PFSK-1 (cell line): Measurements from ENCODE around the gene DCAKD.

Source experiments
- FOXP2 ChIP-seq: optimal IDR thresholded peaks from 2 replicates; pipeline ENCODE3; 2011; ENCODE audit warnings: borderline replicate concordance, control low read depth, inconsistent platforms; ENCODE audit not compliant: insufficient read depth; ENCODE audit errors: extremely low read length, extremely low read depth
- POLR2AphosphoS5 ChIP-seq: IDR thresholded peaks from 2 replicates; pipeline ENCODE4 v1.6.1; 2012; ENCODE audit warnings: low read depth, mild to moderate bottlenecking, control low read depth, low read length, moderate library complexity
- SIN3A ChIP-seq: IDR thresholded peaks from 2 replicates; pipeline ENCODE4 v1.6.1; 2012; ENCODE audit warnings: mild to moderate bottlenecking, low read length, moderate library complexity, borderline replicate concordance; ENCODE audit not compliant: insufficient read depth
- TAF1 ChIP-seq: IDR thresholded peaks from 2 replicates; pipeline ENCODE4 v1.6.1; 2012; ENCODE audit warnings: low read length, control low read depth, borderline replicate concordance; ENCODE audit not compliant: insufficient read depth
- TF ChIP-seq, protein P1 (sequence below), 2 experiments: IDR thresholded peaks; 2 replicates each; pipeline versions ENCODE4 v1.6.1 to v1.8.0; 2011 to 2012; ENCODE audit warnings: low read depth in 2 of 2, low read length in 2 of 2, control low read depth in 1 of 2, inconsistent platforms in 1 of 2, mild to moderate bottlenecking in 1 of 2, moderate library complexity in 1 of 2; ENCODE audit not compliant: insufficient read depth in 1 of 2

The DCAKD gene

DNA sequence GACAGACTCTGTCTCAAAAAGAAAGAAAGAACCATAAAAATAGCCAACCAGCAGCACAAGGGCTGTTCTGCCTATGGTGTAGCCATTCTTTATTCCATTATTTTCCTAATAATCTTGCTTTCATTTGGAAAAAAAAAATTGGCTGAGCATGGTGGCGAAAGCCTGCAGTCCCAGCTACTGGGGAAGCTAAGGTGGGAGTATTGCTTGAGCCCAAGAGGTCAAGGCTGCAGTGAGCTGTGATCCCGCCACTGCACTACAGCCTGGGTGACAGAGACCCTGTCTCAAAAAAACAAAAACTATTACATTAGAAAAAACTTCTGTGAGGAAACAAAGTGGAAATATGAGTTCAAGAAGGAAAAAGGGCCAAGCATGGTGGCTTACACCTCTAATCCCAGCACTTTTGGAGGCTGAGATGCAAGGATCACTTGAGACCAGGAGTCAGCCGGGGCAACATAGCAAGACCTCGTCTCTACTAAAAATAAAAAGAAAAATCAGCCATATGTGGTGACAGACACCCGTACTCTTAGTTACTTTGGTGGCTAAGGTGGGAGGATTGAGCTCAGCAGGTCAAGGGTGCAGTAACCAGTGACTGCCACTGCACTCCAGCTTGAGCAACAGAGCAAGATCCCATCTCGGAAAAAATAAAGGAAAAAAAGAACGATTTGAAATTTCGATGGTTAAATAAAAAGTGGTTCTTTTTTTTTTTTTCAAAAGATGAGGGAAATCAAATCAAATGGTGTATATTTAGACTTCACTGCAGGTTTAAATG, 2.5 kb downstream of the DCAKD start:
- no peak for TF ChIP-seq POLR2AphosphoS5
- TF ChIP-seq FOXP2 = no peak
- TF ChIP-seq TAF1 = no peak
- TF ChIP-seq, protein P1, sequence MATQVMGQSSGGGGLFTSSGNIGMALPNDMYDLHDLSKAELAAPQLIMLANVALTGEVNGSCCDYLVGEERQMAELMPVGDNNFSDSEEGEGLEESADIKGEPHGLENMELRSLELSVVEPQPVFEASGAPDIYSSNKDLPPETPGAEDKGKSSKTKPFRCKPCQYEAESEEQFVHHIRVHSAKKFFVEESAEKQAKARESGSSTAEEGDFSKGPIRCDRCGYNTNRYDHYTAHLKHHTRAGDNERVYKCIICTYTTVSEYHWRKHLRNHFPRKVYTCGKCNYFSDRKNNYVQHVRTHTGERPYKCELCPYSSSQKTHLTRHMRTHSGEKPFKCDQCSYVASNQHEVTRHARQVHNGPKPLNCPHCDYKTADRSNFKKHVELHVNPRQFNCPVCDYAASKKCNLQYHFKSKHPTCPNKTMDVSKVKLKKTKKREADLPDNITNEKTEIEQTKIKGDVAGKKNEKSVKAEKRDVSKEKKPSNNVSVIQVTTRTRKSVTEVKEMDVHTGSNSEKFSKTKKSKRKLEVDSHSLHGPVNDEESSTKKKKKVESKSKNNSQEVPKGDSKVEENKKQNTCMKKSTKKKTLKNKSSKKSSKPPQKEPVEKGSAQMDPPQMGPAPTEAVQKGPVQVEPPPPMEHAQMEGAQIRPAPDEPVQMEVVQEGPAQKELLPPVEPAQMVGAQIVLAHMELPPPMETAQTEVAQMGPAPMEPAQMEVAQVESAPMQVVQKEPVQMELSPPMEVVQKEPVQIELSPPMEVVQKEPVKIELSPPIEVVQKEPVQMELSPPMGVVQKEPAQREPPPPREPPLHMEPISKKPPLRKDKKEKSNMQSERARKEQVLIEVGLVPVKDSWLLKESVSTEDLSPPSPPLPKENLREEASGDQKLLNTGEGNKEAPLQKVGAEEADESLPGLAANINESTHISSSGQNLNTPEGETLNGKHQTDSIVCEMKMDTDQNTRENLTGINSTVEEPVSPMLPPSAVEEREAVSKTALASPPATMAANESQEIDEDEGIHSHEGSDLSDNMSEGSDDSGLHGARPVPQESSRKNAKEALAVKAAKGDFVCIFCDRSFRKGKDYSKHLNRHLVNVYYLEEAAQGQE (IDR thresholded peaks at IDR 0.05; ENCODE audit: insufficient read depth in 1 of 2, low read depth in 2 of 2, low read length in 2 of 2) = no peak
- no peak for TF ChIP-seq SIN3A

DNA sequence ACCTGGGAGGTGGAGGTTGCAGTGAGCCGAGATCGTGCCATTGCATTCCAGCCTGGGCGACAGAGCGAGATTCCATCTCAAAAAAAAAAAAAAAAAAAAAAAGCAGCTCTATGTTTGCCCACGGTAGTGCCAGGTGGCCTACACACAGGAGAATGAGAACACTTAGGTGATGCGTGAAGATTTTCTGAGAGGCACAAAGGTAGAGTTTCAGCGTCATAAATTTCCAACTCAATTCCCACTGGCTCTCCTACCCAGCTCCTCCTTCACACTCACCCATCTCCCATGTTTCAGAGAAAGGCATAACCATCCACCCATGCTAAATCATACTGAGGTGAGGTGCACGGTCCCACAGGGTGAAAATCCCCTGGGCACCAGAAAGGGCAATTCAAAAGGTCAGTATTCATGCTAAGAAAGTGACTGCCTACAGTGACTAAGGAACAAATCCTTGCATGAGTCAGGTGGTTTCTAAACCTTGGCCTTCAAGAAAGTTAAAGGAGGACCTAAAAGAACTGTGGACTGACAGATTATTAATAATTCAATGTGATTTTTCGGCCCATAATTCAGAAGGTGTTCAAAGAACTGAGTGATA, 4.8 kb downstream of the DCAKD start:
- TF ChIP-seq TAF1 (no peak), POLR2AphosphoS5 (no peak), SIN3A (no peak), FOXP2 (no peak)
- TF ChIP-seq, protein P1 (IDR thresholded peaks at IDR 0.05; ENCODE audit: insufficient read depth in 1 of 2, low read depth in 2 of 2, low read length in 2 of 2) = no peak

DNA sequence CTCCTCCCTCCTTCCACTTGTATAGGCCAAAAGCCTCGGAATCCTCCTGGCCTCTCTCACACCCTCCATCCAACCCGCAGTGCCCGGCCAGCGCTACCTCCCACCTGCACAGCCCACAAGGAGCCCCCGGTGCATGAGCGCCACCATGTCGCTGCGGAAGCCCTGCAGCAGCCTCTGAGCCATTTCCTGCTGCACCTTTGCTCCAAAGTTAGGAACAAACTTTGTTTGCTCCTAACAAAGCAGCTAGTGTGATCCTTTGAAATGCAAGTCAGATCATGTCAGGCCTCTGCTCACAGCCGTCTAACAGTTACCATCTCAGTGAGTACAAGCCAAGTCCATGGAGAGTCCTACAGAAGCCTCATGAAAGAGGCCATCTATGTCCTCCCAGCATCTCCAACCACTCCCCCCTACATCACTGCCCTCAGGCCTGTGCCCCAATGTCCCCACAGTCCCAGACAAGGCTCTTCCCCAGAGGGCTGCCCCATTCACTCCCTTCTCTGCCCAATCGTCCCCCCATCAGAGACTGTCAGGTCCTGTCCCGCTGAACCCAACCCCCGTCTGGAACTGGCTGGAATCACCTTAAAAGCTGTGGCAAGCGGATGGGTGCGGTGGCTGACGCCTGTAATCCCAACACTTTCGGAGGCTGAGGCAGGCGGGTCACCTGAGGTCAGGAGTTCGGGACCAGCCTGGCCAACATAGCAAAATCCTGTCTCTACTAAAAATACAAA, 7.5 kb downstream of the DCAKD start:
- TF ChIP-seq TAF1 = no peak
- TF ChIP-seq, protein P1 (IDR thresholded peaks at IDR 0.05; ENCODE audit: insufficient read depth in 1 of 2, low read depth in 2 of 2, low read length in 2 of 2) = no peak
- TF ChIP-seq SIN3A = no peak
- no peak for TF ChIP-seq FOXP2
- no peak for TF ChIP-seq POLR2AphosphoS5

DNA sequence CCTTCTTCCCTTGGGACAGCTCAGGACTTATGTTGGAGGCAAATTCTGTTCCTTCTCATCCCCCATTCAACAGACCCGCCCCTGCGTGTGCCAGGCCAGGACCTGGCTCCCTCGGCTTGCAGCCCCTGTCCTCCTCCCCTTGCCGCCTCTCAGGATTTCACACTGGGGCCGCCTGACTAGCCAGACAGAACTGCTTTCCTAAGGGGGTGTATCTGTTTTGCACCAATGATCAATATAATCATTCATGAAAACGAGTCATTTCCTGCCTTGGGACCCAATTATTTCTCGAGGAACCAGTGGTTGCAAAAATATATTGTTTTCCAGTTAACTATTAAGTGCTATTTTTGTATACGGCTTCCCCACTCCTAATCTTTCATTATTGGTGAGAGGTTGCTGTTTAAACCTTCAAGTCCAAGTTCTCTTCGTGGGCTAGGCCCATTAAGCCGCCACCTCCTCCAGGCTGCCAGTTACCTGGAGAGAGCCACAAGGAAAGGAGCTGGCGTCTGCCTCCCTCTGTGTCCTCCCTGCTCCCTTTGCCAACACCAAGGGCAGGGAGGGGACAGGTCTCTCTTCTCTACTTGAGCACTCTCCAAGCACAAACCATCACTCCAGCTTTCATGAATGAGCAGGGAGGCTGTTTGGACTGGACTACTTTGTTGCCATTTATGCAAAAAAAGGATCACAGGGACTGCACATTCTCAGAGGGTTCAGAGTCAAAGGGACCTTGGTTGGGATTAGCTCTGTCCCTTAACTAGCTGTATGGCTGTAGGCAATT, 8.9 kb downstream of the DCAKD start:
- TF ChIP-seq POLR2AphosphoS5 = no peak
- no peak for TF ChIP-seq FOXP2
- TF ChIP-seq TAF1 = no peak
- no peak for TF ChIP-seq SIN3A
- TF ChIP-seq, protein P1 (IDR thresholded peaks at IDR 0.05; ENCODE audit: insufficient read depth in 1 of 2, low read depth in 2 of 2, low read length in 2 of 2) = no peak
